ENCODE results near the gene SUPT3H.
"Not testable (repeated sequence)": the region's sequence is repeated elsewhere in the genome, so short reads cannot be mapped to it uniquely, and the experiment has no call there.

SUPT3H gene

DNA sequence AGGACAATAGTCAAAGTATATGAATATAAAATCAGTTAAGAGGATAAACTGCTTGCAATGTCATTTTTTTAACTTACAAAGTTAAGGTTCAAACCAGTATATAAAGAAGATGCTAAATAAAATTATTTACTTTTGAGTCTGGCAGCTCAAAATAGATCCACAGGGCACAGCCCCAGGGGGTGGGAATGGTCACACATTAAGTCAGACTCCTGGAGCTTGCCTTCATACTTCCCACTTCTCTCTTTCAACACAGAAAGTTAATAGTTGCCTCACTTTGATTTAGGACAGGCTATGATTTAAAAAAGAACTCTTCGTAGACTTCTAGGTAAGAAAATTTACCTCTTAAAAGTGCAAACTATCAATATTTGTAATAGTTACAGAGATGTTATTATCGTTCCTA, 207.9 kb downstream of the SUPT3H start:
- no peak for DNase-seq

DNA sequence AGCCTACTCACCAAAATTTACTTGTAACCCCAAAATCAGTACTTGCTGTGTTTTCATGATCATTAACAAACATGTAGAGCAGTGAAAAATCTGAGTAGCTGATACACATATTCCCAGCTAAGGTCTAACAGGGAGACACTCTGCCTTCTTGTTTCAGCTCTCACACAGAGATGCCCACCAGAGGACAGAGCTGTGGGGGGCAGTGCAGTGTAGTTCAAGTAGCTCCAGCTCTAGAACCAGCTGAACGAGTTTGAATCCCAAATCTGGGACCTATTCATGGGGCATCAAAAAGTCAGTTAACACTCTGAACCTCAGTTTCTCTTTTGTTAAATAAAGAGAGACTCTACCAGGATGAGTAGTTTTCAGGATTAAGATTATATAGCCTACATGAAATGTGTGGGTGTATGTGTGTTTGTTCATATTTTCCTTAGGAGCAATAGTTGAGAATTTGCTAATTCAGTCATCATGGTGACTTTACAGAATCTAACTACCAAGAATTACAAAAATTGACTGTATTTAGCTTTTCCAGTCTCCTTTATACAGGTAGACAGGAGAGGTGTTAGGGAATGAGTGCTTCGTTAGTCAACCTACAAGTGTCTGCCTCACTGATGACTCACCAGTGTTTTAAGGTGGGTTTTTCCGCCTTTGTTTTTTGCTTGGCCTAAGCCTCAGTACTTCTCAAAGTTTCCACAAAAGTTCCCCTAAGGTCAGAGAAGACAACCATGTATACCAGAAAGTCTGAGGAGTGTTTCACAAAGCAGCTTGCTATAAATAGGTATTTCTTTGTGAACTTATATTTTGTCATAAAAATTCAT, 213.6 kb downstream of the SUPT3H start:
- no peak for DNase-seq

DNA sequence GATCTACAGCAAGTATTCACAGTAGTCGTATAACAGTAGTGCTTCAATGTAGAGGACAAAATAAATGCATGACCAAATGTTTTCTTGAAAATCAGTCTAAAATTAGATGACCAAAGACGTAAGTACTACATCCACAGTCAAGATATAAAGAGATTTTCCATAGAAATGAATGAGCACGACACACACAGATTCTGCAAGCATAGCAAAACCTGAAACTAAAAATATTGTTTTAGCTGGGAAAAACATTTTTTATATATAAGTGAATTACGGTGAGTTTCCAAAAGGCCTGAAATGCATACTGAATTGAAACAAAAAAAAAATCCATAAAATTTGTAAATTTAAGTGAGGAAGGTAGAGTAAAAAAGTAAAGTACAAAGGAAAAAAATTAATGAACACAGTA, 217.4 kb downstream of the SUPT3H start:
- no peak for DNase-seq

DNA sequence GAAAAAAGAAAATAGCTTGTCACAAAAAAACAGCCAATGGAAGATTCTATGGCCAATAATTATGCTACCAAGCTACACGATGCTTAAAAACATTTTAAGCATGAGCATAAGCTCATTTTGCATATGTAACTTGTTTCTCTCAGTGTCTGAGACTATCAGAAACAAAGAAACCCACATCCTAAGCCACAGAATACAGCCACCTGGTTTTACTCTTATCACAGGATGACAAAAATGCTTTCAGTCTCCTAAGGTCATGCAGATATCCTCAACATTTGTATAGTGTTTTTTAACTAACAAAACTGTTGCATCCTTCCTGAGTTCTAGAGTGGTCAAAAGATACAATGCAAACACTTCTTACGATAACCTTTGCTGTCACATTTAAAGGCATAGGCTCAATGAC, 221.7 kb downstream of the SUPT3H start:
- DNase-seq, result no peak

DNA sequence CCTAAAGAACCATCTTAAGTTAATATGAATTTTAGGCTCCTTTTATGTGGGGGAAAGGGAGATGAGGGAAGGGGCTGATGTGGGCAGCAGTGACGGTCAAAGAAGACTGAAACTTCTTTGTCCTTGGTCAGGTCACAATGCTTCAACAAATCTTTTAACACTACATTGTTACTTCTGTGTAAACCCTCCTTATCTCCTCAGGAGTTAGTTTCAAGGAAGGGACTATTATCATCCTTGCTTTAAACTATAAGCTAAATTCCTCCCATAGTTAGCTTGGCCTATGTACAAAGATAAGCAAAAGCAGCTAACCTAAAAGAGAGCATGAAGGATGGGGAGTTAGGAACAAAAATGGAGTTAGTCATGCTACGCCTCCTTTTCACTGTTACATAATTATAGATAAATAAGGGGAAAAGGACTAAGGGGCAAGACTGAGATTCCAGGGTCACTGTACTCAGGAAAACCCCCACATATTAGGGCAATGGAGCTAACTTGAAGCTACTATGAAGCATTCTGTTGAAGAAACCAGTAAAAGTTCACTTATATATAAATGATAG, 222.3 kb downstream of the SUPT3H start:
- DNase-seq, result no peak

DNA sequence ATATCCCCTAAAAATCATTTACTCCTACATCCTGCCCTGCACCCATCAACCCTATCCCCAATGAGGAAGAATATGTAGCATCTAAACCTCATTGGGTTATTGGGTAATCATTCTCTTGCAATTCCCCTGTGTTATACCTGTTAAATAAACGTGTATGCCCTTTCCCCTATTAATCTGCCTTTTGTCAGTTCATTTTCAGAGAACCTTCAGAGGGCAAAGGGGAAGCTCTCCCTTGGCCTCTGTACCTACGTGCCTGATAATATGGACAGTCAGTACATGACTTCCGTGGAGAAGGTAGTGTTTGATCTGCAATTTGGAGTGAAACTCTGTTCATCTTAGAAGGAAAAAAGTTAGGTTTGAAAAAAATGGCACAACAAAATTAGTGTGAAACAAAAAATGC, 223.1 kb downstream of the SUPT3H start:
- DNase-seq, result no peak

DNA sequence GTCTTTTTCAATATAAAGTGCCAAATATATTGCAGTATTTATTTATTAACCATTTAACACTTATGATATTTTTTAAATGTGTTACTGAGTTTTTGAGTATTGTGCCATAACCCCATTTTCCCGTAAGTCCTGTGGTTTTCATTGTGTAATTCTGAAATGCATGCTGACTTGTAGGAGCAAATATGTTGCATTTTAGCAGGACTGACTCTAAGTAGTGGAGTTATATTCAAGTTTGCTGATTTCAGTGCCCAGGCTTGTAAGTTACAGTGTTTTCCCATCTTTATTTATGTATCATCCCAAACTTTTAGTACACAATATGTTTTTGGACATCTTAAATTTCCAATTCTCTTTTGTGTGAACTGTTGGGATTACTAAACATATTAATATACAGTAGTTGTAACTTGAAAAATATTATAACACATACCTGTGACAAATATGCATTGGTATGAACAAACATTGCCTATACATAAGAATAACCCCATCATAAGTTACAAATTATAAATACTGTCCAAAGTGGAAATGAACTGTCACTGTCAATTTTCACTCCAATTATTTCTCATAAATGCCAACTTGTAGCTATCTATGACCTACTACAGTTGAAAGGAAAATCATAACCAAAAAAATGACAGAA, 228.9 kb downstream of the SUPT3H start:
- DNase-seq, result no peak

DNA sequence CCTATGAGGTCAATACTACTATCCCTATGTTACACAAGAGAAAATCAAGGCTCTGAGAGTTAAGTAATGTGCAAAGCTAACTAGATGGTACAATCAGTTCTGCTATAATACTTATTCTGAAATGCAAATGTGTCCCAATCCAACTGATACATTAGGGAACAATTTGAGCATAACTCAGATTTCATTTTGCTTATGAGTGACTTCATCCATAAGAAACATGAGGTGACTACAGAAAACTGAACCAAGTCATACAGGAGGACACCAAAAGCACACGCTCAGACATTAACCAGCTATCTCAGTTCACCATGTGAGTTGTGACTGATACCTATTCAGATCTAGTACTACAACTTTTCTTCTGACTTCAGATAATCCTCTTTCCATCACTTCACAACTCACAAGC, 229.5 kb downstream of the SUPT3H start:
- no peak for DNase-seq

DNA sequence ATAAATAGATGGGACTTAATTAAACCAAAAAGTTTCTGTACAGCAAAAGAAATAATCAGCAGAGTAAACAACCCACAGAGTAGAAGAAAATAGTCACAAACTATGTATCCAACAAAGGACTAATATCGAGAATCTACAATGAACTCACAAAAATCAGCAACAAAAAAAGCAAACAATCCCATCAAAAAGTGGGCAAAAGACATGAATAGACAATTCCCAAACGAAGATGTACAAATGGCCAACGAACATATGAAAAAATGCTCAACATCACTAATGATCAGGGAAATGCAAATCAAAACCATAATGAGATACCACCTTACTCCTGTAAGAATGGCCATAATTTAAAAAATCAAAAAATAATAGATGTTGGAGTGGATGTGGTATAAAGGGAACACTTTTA, 232.1 kb downstream of the SUPT3H start:
- DNase-seq, result not testable (repeated sequence)

DNA sequence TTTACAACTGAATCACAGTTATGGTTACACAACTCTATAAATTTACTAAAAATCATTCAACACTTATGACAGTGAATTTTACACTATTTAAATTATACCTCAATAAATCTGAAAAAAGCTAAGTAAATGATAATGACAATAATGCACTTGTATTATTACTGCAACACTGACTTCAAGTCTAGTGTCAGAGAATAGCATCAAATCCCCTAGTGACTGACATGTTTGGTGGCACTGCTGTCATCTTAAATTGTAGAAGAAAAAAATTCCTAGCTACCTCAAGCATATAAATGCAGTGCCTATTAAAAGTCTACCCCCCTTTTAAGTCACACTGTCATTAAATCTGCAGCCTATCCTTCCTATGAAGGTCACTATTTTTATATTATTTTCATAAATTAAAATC, 239.0 kb downstream of the SUPT3H start:
- DNase-seq, result no peak

DNA sequence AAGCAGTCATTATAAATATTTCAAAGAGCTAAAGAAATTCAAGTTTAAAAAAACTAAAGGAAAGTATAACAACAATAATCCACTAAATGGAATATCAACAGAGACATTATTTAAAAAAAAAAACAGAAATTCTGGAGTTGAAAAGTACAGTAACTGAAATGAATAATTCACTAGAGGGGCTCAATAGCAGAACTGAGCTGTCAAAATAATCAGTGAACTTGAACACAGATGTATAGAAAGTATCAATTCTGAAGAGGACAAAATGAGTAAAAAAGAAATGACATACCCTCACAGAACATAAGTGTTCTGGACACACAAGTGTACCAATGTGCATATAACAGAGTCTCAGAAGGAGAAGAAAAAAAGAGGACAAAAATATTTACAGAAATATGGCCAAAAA, 241.2 kb downstream of the SUPT3H start:
- DNase-seq, result no peak

DNA sequence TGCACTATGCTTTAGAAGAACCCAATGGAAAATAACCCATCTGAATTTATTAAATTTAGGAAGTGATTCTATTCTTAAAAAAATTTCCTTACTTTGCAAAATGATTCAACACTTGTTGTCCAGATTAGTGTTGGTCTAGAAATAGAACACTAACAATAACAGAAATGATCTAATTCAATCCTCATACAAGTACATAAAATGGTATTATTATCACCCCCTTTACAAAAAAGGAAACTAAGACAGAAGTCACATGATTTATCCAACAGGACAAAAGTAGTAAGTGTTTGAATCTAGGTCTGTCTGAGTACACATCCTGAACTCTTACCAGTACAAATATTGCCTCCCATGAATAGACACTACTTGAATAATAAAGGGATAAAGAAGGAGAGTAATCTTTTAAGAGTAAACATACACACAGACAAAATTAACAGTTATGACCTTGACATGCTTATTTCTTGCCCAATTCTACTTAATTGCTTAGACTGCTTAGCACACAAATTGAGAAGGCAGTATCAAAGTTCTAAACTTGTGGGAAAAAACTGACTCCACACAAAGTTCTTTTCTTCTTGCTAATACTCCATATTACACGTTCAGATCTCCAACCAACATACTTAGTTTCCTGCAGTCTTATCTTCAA, 245.0 kb downstream of the SUPT3H start:
- DNase-seq, result no peak

DNA sequence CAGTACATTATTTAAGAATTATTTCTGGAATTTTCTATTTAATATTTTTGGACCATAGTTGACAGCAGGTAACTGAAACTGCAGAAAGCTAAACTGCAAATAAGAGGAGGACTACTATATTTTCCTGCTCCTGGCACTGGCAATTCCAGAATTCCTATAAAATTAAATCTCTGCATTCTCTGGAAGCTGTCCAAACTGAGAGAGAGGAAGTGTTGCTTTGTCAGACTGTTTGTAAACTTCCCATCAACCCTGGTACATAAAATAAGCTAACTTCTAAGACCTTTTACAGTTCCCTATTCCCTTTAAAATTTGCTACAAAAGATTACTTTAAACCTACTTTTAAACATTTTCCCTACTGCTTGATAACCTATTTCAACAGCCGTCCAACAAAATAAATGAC, 245.7 kb downstream of the SUPT3H start:
- DNase-seq, result no peak

DNA sequence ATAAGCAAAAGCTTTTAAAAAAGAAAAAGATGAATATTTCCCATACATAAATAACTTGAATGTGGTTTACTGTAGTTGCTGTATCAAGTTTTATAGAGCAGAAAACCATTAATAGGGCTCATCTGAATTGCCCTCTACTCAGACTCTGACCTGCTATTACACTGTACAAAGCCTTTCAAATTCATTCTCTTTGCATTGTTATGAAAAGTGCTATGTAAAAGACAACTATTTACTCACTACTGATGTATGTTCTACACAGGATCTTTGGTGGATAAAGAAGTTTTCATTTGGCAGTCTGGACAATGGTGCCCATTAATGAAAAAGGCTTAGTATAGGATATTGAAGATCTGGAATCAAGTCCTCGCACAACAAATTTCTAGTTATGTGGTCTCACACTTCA, 248.7 kb downstream of the SUPT3H start:
- DNase-seq, result no peak

DNA sequence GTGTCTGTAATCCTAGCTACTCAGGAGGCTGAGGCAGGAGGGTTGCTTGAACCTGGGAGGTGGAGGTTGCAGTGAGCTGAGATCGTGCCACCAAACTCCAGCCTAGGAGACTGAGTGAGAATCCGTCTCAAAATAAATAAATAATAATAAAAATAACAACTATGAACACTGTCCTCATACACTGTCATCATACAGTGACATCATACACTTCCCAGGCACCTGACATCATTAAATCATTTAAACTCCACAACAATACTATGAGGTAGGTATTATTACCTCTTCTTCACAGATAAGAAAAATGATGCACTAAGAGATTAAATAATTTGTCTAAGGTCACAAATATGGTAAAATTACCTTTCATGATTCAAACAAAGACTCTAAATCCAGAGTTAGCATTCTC, 250.5 kb downstream of the SUPT3H start:
- DNase-seq, result no peak

DNA sequence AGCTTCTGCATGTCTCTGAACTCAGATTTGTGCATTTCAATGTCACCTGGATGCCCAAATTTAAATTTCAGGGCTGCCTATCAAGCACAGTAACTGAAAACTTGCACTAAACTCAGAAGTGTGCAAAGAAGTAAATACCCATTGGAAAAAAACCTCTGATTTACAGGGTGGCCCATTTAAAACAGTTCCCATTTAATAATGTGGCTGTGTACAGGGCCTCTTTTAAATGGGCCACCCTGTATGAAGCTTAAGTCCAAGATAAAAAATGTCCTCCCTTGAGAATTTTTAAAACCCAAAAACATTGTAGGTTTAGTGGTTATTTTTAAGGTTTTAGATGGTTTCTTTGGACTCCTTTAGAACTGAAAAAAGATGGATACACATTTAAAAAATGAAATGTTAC, 251.7 kb downstream of the SUPT3H start:
- DNase-seq, result no peak

DNA sequence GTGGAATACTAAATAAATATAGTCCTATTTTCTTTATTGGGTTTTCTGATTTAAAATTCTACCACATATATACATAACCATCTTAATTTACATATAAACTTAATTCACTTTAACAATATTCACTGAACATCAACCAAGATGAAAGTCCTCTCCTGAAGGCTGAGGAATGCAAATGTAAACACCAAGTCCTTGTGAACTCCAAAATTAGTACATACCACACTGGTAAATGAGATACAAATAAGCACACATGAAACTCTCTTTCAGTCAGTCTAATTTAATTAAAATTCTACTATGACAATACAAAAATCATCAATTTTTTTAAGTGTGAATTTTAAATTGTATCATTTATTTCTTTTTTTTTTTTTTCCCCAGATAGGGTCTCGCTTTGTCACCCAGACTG, 254.7 kb downstream of the SUPT3H start:
- DNase-seq, result no peak

DNA sequence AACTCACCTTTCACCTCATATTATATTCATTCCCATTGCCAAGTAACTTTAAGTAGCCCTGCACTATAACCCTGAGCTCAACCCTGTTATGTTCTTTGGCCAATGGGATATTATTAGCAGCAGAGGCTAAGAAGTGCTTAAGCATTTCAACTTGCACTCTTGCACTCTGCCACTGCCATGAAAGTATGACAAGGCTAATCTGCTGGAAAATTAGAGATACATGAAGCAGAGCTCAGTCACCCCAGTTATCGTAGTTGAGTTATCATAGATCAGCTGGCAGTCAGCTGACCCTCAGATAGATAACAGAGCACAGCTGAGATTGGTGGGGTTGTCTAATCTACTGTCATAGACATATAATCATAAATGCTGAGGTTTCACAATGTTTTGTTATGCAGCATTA, 259.0 kb downstream of the SUPT3H start:
- DNase-seq, result no peak

DNA sequence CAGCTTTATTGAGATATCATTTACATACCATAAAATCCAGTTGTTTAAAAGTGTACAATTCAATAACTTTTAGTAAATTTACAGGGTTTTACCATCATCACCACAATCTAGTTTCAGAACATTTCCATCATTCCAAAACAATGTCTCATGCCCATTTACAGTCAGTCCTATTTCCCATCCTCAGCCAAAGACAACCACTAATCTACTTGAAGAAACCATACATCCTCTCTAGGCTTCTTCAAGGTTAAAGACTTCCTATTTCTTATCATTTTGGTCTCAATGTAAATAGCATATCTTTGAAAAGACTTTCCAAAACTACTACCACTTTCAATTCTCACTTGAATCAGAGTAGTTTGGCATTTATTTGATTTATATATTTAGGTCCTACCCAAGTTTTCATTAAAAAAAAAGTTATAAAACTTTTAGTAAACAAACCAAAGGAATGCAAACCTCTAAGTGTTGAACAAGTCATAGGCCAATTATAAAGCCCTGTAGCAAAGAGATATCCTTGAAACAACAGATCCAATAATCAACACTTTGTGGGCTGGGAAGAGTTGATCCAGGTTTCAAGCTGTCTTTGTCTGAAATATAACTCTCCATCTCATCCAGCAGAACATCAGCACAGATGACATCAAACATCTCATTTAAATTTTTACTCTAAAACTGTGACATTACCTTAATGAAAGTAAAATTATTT, 260.9 kb downstream of the SUPT3H start:
- DNase-seq, result no peak

DNA sequence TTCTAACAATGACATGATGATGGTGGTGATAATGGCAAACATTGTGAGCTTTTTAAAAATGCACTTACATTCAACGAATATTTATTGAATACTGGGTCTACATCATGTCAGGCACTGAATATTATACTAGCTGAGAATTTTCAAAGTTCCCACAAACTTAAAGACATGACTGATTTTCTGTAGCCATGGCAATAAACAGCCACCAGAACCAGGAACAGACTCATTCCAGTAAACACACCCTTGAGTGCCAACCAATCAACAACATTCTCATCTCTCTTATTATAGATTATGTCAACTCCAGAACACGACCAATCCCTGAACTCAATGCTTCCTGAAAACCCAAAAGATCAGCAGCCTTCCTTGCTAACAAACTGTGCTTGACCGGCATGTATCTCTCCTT, 262.0 kb downstream of the SUPT3H start:
- no peak for DNase-seq

DNA sequence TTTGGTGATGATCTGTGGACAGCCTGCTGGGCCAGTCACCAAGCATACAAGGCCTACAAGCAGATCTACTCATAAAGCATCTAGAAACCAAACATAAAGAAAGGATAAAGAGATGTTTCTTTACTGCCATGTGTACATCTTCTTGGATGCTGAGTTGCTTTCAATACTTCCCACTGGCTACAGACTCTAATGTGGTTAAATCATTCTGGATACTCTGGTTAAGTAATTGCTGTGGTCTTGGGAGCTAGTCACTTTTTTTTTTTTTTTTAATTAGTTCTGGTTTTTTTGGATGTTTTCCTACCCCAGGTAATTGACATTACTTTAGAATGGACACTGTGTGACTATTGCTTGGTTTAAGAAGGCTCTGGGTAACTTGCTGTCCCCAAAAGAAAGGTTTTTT, 265.0 kb downstream of the SUPT3H start:
- no peak for DNase-seq

DNA sequence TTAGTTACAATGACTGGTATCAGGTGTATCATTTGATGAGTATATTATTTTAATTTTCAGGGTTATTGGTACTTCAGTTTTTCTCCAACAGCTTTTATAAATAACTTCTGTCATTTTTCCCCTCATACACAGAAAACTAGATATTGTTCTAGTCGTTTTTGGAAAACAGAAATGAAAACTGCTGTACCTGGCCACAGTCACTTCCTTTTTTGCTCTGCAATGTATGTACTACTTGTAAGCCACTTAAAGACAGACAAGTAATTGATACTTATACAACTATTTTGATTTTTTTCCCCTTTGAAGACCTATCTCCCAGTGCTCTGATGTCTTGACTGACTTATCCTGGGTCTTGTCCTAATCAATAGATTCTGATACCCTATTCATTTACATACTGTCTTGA, 268.2 kb downstream of the SUPT3H start:
- no peak for DNase-seq

DNA sequence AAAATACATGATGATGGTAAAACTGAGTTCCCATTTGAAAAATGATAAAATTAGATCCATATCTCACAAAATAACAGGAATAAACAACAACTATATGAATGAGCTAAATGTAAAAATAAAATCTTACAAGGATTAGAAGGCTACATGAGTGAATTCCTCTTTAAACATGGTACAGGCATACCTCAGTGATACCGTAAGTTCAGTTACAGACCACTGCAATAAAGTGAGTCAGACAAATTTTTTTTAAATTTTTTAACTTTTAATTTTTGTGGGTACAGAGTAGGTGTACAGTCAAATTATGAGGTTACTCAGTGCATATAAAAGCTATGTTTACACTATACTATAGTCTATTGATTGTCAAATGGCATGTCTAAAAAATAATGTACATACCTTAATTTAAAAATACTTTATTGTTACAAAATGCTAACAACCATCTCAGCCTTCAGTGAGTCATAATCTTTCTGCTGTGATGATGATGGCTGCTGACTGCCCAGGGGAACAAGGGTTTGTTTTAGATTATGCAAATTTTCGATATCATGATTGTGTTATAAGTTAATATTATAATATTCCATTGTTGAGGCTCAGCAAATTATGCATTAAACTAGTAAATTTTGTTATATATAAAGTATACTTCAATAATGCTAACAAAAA, 272.4 kb downstream of the SUPT3H start:
- no peak for DNase-seq

Measured in activated CD4-positive, CD25-positive, alpha-beta regulatory T cell treated with anti-CD3 and anti-CD28 coated beads, Interleukin-2, amount 50 U/mL, for 72 hours (primary cell).